GM23248 (cell line): Measurements from ENCODE around the gene DOCK9.

Experiments
- EZH2 ChIP-seq: fragments of 200-600 bp; sonication (generic); IDR thresholded peaks from 2 replicates; pipeline ENCODE4 v1.6.1; 2018; ENCODE audit warnings: antibody characterized with exemption, mild to moderate bottlenecking; ENCODE audit not compliant: insufficient read depth, poor library complexity, severe bottlenecking
- EZH2phosphoT487 ChIP-seq: fragments of 200-600 bp; sonication (generic); IDR thresholded peaks from 2 replicates; pipeline ENCODE4 v1.6.1; 2018; ENCODE audit warnings: antibody characterized with exemption, moderate library complexity, mild to moderate bottlenecking, low read depth; ENCODE audit not compliant: insufficient read depth

DNA sequence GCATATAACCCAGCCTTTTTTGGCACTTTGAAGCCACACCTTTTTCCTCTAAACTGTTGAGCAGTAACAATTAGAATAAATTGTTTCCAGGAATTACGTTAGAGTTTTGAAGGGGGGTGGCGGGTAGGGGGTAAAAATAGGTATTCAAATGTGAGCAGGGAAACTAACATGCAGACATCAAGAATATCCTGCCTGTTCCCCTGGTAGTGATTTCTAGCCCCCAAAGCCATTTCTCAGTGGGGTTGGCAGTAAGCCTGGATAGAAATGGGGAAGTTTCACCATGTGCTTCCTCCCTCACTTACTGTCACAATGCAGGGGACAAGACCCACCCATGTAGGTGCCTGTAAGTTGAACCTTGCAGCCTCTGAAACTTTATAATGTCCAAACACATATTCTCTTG is 3.8 kb downstream of the DOCK9 start:
- TF ChIP-seq EZH2 (no peak), EZH2phosphoT487 (no peak)
